Astrocyte (in vitro differentiated cells and primary cell): Measurements from ENCODE around the gene S100PBP. TPM values are rescaled to one million over a fixed set of nuclear protein-coding genes. Genes with fewer than 3 reads are reported as not detected.
"Not testable (repeated sequence)": the region's sequence is repeated elsewhere in the genome, so short reads cannot be mapped to it uniquely, and the experiment has no call there.

Experiments
- DNase-seq: peaks from one replicate; pipeline ENCODE4 v3.0.0-alpha.2; 2010; ENCODE audit warnings: low read depth
- FAIRE-seq: peaks from 2 replicates; lab custom pipeline; 2011; peaks lifted over from hg19 to GRCh38; lab: Jason Lieb, UNC
- H2AFZ ChIP-seq: 2 replicates; pipeline ENCODE4 v1.6.0; 2012; ENCODE audit warnings: low read depth, low read length, inconsistent platforms
- H3K27ac ChIP-seq: 2 replicates; pipeline ENCODE4 v1.5.1; 2011; ENCODE audit warnings: low read depth, low read length, inconsistent platforms
- H3K27me3 ChIP-seq: 2 replicates; pipeline ENCODE4 v1.6.0; 2011; ENCODE audit warnings: low read length, inconsistent platforms; ENCODE audit not compliant: insufficient read depth
- H3K36me3 ChIP-seq: 2 replicates; pipeline ENCODE4 v1.5.1; 2011; ENCODE audit warnings: low read length, inconsistent platforms; ENCODE audit not compliant: insufficient read depth
- H3K4me1 ChIP-seq: 2 replicates; pipeline ENCODE4 v1.5.1; 2011; ENCODE audit warnings: low read length, inconsistent platforms; ENCODE audit not compliant: insufficient read depth
- H3K4me2 ChIP-seq: 2 replicates; pipeline ENCODE4 v1.6.0; 2012; ENCODE audit warnings: low read length, inconsistent platforms
- H3K4me3 ChIP-seq: 2 replicates; pipeline ENCODE4 v1.5.1; 2011; ENCODE audit warnings: low read depth, mild to moderate bottlenecking, low read length, inconsistent platforms; ENCODE audit not compliant: insufficient read depth
- H3K79me2 ChIP-seq: 2 replicates; pipeline ENCODE4 v1.6.0; 2012; ENCODE audit warnings: mild to moderate bottlenecking, low read length, inconsistent platforms; ENCODE audit not compliant: insufficient read depth
- H3K9ac ChIP-seq: 2 replicates; pipeline ENCODE4 v1.6.0; 2012; ENCODE audit warnings: mild to moderate bottlenecking, low read length, inconsistent platforms
- H3K9me3 ChIP-seq: 2 replicates; pipeline ENCODE4 v1.5.1; 2012; ENCODE audit warnings: low read depth, mild to moderate bottlenecking, low read length, inconsistent platforms; ENCODE audit not compliant: insufficient read depth
- H4K20me1 ChIP-seq: 2 replicates; pipeline ENCODE4 v1.6.0; 2012; ENCODE audit warnings: low read length, inconsistent platforms; ENCODE audit not compliant: insufficient read depth
- H3K27ac Mint-ChIP-seq: one replicate; pipeline ENCODE4 v1.8.0; 2021; ENCODE audit warnings: mild to moderate bottlenecking, mixed read lengths; ENCODE audit not compliant: unreplicated experiment
- H3K27me3 Mint-ChIP-seq: one replicate; pipeline ENCODE4 v1.8.0; 2021; ENCODE audit warnings: low read depth, mixed read lengths; ENCODE audit not compliant: unreplicated experiment
- H3K36me3 Mint-ChIP-seq: one replicate; pipeline ENCODE4 v1.8.0; 2021; ENCODE audit warnings: low read depth, mixed read lengths; ENCODE audit not compliant: unreplicated experiment
- H3K4me1 Mint-ChIP-seq: one replicate; pipeline ENCODE4 v1.8.0; 2021; ENCODE audit warnings: low read depth, mixed read lengths; ENCODE audit not compliant: unreplicated experiment
- H3K4me3 Mint-ChIP-seq: one replicate; pipeline ENCODE4 v1.8.0; 2021; ENCODE audit warnings: mild to moderate bottlenecking, moderate library complexity, mixed read lengths; ENCODE audit not compliant: unreplicated experiment
- H3K9me3 Mint-ChIP-seq: one replicate; pipeline ENCODE4 v1.8.0; 2021; ENCODE audit warnings: mild to moderate bottlenecking, mixed read lengths; ENCODE audit not compliant: unreplicated experiment
- EZH2 ChIP-seq: IDR thresholded peaks from 2 replicates; pipeline ENCODE4 v1.6.1; 2012; ENCODE audit warnings: mild to moderate bottlenecking, low read length, inconsistent platforms; ENCODE audit not compliant: insufficient read depth
- total RNA-seq: library from RNA; stranded (reverse); gene quantifications from 2 replicates; pipeline ENCODE4 v1.2.1, GENCODE V29; 2021
- TF ChIP-seq, protein P1 (sequence below): IDR thresholded peaks from 2 replicates; pipeline ENCODE4 v1.5.1; 2011; ENCODE audit warnings: low read depth, mild to moderate bottlenecking, inconsistent platforms, low read length, moderate library complexity; ENCODE audit not compliant: insufficient read depth

Gene S100PBP
- total RNA-seq, 1 donor from 2014 or later = 40.3 TPM

DNA sequence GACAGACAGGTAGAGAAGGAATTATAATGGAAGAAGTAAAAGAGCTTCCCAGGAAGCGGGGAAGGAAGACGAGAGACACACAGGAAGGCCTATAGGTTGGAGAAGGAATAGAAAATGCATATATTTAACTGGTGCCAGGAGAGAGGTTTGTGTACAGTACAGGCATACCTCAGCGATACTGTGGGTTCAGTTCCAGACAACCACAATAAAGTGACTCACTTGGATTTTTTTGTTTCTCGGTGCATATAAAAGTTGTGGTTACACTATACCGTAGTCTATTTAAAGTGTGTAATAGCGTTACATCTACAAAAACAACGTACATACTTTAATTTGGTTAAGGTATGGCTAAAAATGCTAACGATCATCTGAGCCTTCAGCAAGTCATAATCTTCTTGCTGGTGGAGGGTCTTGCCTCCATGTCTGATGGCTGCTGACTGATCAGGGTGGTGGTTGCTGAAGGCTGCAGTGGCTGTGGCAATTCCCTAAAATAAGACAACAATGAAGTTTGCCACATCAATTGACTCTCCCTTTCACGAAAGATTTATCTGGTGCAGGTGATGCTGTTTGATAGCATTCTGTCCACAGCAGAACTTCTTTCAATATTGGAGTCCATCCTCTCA lies 16.2 kb upstream of the S100PBP start:
- FAIRE-seq (peak; percentile 86), DNase-seq (peak; percentile 91)
- Histone ChIP-seq H3K36me3 (peaks cover 13% of the 10 kb centered on the region), H3K27me3 (no peaks in the 10 kb centered on the region), H3K9me3 (no peaks in the 10 kb centered on the region), H2AFZ (no peak overlapping the region), H3K4me2 (peak overlapping the region; percentile 65), H3K4me3 (peak overlapping the region; percentile 13), H3K4me1 (peaks cover 46% of the 10 kb centered on the region), H3K79me2 (peaks cover 33% of the 10 kb centered on the region), H4K20me1 (peaks cover 8% of the 10 kb centered on the region), H3K9ac (peak overlapping the region; percentile 52), H3K27ac (peak overlapping the region; percentile 93)
- Mint-ChIP-seq H3K4me3 (no peak overlapping the region), H3K9me3 (no peaks in the 10 kb centered on the region), H3K4me1 (peaks cover 21% of the 10 kb centered on the region), H3K27me3 (no peaks in the 10 kb centered on the region), H3K36me3 (peaks cover 38% of the 10 kb centered on the region), H3K27ac (peak overlapping the region; percentile 23)
- no peak for TF ChIP-seq EZH2
- TF ChIP-seq, protein P1, sequence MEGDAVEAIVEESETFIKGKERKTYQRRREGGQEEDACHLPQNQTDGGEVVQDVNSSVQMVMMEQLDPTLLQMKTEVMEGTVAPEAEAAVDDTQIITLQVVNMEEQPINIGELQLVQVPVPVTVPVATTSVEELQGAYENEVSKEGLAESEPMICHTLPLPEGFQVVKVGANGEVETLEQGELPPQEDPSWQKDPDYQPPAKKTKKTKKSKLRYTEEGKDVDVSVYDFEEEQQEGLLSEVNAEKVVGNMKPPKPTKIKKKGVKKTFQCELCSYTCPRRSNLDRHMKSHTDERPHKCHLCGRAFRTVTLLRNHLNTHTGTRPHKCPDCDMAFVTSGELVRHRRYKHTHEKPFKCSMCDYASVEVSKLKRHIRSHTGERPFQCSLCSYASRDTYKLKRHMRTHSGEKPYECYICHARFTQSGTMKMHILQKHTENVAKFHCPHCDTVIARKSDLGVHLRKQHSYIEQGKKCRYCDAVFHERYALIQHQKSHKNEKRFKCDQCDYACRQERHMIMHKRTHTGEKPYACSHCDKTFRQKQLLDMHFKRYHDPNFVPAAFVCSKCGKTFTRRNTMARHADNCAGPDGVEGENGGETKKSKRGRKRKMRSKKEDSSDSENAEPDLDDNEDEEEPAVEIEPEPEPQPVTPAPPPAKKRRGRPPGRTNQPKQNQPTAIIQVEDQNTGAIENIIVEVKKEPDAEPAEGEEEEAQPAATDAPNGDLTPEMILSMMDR = no peak

DNA sequence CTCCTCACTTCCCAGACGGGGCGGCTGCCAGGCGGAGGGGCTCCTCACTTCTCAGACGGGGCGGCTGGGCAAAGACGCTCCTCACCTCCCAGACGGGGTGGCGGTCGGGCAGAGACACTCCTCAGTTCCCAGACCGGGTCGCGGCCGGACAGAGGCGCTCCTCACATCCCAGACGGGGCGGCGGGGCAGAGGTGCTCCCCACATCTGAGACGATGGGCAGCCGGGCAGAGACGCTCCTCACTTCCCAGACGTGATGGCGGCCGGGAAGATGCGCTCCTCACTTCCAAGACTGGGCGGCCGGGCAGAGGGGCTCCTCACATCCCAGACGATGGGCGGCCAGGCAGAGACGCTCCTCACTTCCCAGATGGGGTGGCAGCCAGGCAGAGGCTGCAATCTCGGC lies 13.0 kb upstream of the S100PBP start:
- not testable (repeated sequence) for H3K4me1 Mint-ChIP-seq, H3K9me3 ChIP-seq, H3K4me2 ChIP-seq, H3K27ac ChIP-seq, DNase-seq, H3K9ac ChIP-seq, H3K27me3 Mint-ChIP-seq, H3K27me3 ChIP-seq, H3K4me3 Mint-ChIP-seq, H2AFZ ChIP-seq, FAIRE-seq, H3K4me3 ChIP-seq, H3K27ac Mint-ChIP-seq, H3K9me3 Mint-ChIP-seq
- Histone ChIP-seq H4K20me1 (peaks cover 23% of the 10 kb centered on the region), H3K79me2 (peaks cover 57% of the 10 kb centered on the region), H3K4me1 (peaks cover 18% of the 10 kb centered on the region), H3K36me3 (peaks cover 28% of the 10 kb centered on the region)
- H3K36me3 Mint-ChIP-seq = peaks cover 39% of the 10 kb centered on the region

DNA sequence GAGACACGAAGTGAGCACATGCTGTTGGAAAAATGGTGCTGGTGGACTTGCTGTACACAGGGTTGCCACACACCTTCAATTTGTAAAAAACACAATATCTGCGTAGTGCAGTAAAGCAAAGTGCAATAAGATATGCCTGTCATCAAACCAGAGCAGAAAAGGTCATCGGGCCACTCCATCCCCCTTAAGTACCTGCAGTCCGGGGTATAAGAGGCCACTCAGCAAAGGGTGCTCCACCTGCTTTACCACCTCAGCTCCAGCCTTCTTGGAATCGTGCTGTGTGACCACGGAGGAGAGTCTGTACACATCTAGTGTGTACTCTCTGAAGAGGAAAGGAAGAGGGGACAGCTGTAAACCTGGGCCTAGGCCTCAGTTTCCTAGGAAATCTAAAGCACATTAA lies 11.2 kb upstream of the S100PBP start:
- Histone ChIP-seq H3K79me2 (peaks cover 61% of the 10 kb centered on the region), H4K20me1 (peaks cover 34% of the 10 kb centered on the region), H3K9ac (no peak overlapping the region), H3K9me3 (no peaks in the 10 kb centered on the region), H2AFZ (no peak overlapping the region), H3K4me1 (peaks cover 5% of the 10 kb centered on the region), H3K4me2 (no peak overlapping the region), H3K27me3 (no peaks in the 10 kb centered on the region), H3K4me3 (no peak overlapping the region), H3K27ac (no peak overlapping the region), H3K36me3 (peaks cover 34% of the 10 kb centered on the region)
- peaks cover 4% of the 10 kb centered on the region for H3K4me1 Mint-ChIP-seq
- H3K9me3 Mint-ChIP-seq = no peaks in the 10 kb centered on the region
- H3K27me3 Mint-ChIP-seq = no peaks in the 10 kb centered on the region
- no peak overlapping the region for H3K4me3 Mint-ChIP-seq
- DNase-seq = no peak
- no peak for FAIRE-seq
- peaks cover 36% of the 10 kb centered on the region for H3K36me3 Mint-ChIP-seq
- TF ChIP-seq, protein P1 = no peak
- TF ChIP-seq EZH2 = no peak
- H3K27ac Mint-ChIP-seq = no peak overlapping the region
